ENCODE results near the gene KCTD2.

Gene KCTD2

GRCh38 chr17:75079023-75079373 is 32.0 kb downstream of the KCTD2 start:
- no peak for ATAC-seq (ENCODE audit: insufficient read depth, low read depth)
- H3K27ac ChIP-seq (ENCODE audit: low read length): no peak overlapping the region
- H4K20me1 ChIP-seq (ENCODE audit: insufficient read depth, low read length): no peaks in the 10 kb centered on the region
- H3K9me3 ChIP-seq (ENCODE audit: insufficient read depth, low read length, severe bottlenecking): no peaks in the 10 kb centered on the region
- TF ChIP-seq CTCF (IDR thresholded peaks at IDR 0.05; ENCODE audit: borderline replicate concordance, extremely low read depth, low read length, poor library complexity, severe bottlenecking) (no peak), EZH2 (IDR thresholded peaks at IDR 0.05; ENCODE audit: borderline replicate concordance, low read depth, low read length, severe bottlenecking) (no peak)
- no peaks in the 10 kb centered on the region for H3K27me3 ChIP-seq (ENCODE audit: insufficient read depth, low read length, poor library complexity)
- no peak overlapping the region for H3K4me2 ChIP-seq (ENCODE audit: insufficient read depth, low read length)
- DNase-seq: no peak
- H3K4me1 ChIP-seq (ENCODE audit: insufficient read depth, low read length): peaks cover 5% of the 10 kb centered on the region
- no peaks in the 10 kb centered on the region for H3K79me2 ChIP-seq (ENCODE audit: insufficient read depth, low read length)
- no peaks in the 10 kb centered on the region for H3K36me3 ChIP-seq (ENCODE audit: insufficient read depth, low read length)
- H2AFZ ChIP-seq (ENCODE audit: low read depth, low read length): no peak overlapping the region
- no peak overlapping the region for H3K4me3 ChIP-seq (ENCODE audit: low read depth in 1 of 2, low read length in 2 of 2)
- no peak overlapping the region for H3K9ac ChIP-seq (ENCODE audit: low read depth, low read length)

- ATAC-seq (ENCODE audit: insufficient read depth, low read depth): no peak
- no peaks in the 10 kb centered on the region for H3K27me3 ChIP-seq (ENCODE audit: insufficient read depth, low read length, poor library complexity)
- no peak overlapping the region for H3K4me3 ChIP-seq (ENCODE audit: low read depth in 1 of 2, low read length in 2 of 2)
- H3K9ac ChIP-seq (ENCODE audit: low read depth, low read length): no peak overlapping the region
- DNase-seq: no peak
- H3K9me3 ChIP-seq (ENCODE audit: insufficient read depth, low read length, severe bottlenecking): no peaks in the 10 kb centered on the region
- H3K27ac ChIP-seq (ENCODE audit: low read length): no peak overlapping the region
- no peak for TF ChIP-seq EZH2 (IDR thresholded peaks at IDR 0.05; ENCODE audit: borderline replicate concordance, low read depth, low read length, severe bottlenecking)
- TF ChIP-seq CTCF (IDR thresholded peaks at IDR 0.05; ENCODE audit: borderline replicate concordance, extremely low read depth, low read length, poor library complexity, severe bottlenecking): no peak
- H3K36me3 ChIP-seq (ENCODE audit: insufficient read depth, low read length): no peaks in the 10 kb centered on the region
- no peak overlapping the region for H3K4me2 ChIP-seq (ENCODE audit: insufficient read depth, low read length)
- no peak overlapping the region for H2AFZ ChIP-seq (ENCODE audit: low read depth, low read length)
- peaks cover 15% of the 10 kb centered on the region for H3K4me1 ChIP-seq (ENCODE audit: insufficient read depth, low read length)
- H4K20me1 ChIP-seq (ENCODE audit: insufficient read depth, low read length): no peaks in the 10 kb centered on the region
- H3K79me2 ChIP-seq (ENCODE audit: insufficient read depth, low read length): no peaks in the 10 kb centered on the region
Measured at GRCh38 chr17:75081611-75082540, 34.9 kb downstream of the KCTD2 start.

GRCh38 chr17:75082683-75083082 is 35.7 kb downstream of the KCTD2 start:
- ATAC-seq (ENCODE audit: insufficient read depth, low read depth) (no peak), DNase-seq (no peak)
- Histone ChIP-seq H2AFZ (ENCODE audit: low read depth, low read length) (no peak overlapping the region), H3K4me3 (ENCODE audit: low read depth in 1 of 2, low read length in 2 of 2) (no peak overlapping the region), H3K4me1 (ENCODE audit: insufficient read depth, low read length) (peaks cover 22% of the 10 kb centered on the region), H3K9ac (ENCODE audit: low read depth, low read length) (no peak overlapping the region), H3K27me3 (ENCODE audit: insufficient read depth, low read length, poor library complexity) (no peaks in the 10 kb centered on the region), H4K20me1 (ENCODE audit: insufficient read depth, low read length) (no peaks in the 10 kb centered on the region), H3K27ac (ENCODE audit: low read length) (no peak overlapping the region), H3K4me2 (ENCODE audit: insufficient read depth, low read length) (no peak overlapping the region), H3K9me3 (ENCODE audit: insufficient read depth, low read length, severe bottlenecking) (no peaks in the 10 kb centered on the region), H3K79me2 (ENCODE audit: insufficient read depth, low read length) (no peaks in the 10 kb centered on the region), H3K36me3 (ENCODE audit: insufficient read depth, low read length) (no peaks in the 10 kb centered on the region)
- TF ChIP-seq CTCF (IDR thresholded peaks at IDR 0.05; ENCODE audit: borderline replicate concordance, extremely low read depth, low read length, poor library complexity, severe bottlenecking) (no peak), EZH2 (IDR thresholded peaks at IDR 0.05; ENCODE audit: borderline replicate concordance, low read depth, low read length, severe bottlenecking) (no peak)
